Neural progenitor cell (in vitro differentiated cells): Measurements from ENCODE around the gene IL2RA.

Experiments used
- CTCF ChIP-seq: fragments of 200-600 bp; sonication (generic); IDR thresholded peaks from 2 replicates; pipeline ENCODE4 v1.5.1; 2017; ENCODE audit warnings: antibody characterized with exemption, mild to moderate bottlenecking
- EZH2 ChIP-seq: fragments of 200-600 bp; sonication (generic); IDR thresholded peaks from 2 replicates; pipeline ENCODE4 v1.6.1; 2017; ENCODE audit warnings: antibody characterized with exemption, mild to moderate bottlenecking, moderate library complexity

GRCh38 chr10:6037422-6037821, 24.7 kb downstream of the IL2RA start:
- TF ChIP-seq CTCF (no peak), EZH2 (no peak)
